Amniotic epithelial cell (primary cell): Measurements from ENCODE around the gene RECQL5.
"Not testable (repeated sequence)": the region's sequence is repeated elsewhere in the genome, so short reads cannot be mapped to it uniquely, and the experiment has no call there.

Source experiments
- DNase-seq: peaks from one replicate; pipeline ENCODE4 v3.0.0-alpha.2; 2010; ENCODE audit warnings: low read depth

RECQL5 gene

GRCh38 chr17:75647921-75648320, 19.0 kb downstream of the RECQL5 start:
- DNase-seq, result no peak

- no peak for DNase-seq
Measured at GRCh38 chr17:75647061-75647460, 19.9 kb downstream of the RECQL5 start.

- no peak for DNase-seq
Measured at GRCh38 chr17:75646638-75646992, 20.3 kb downstream of the RECQL5 start.

- DNase-seq, result peak; percentile 89
Measured at GRCh38 chr17:75645889-75646637, 20.9 kb downstream of the RECQL5 start.

- peak; percentile 94 for DNase-seq
Measured at GRCh38 chr17:75645501-75645888, 21.5 kb downstream of the RECQL5 start.

GRCh38 chr17:75643643-75644017, 23.3 kb downstream of the RECQL5 start:
- no peak for DNase-seq

GRCh38 chr17:75642784-75643642, 23.9 kb downstream of the RECQL5 start:
- no peak for DNase-seq

- no peak for DNase-seq
Measured at GRCh38 chr17:75642182-75642783, 24.7 kb downstream of the RECQL5 start.

GRCh38 chr17:75641343-75641742, 25.6 kb downstream of the RECQL5 start:
- DNase-seq, result no peak

GRCh38 chr17:75640556-75641119, 26.3 kb downstream of the RECQL5 start:
- DNase-seq, result no peak

- DNase-seq, result no peak
Measured at GRCh38 chr17:75639771-75640555, 27.0 kb downstream of the RECQL5 start.

GRCh38 chr17:75639327-75639726, 27.6 kb downstream of the RECQL5 start:
- DNase-seq, result no peak

- DNase-seq, result no peak
Measured at GRCh38 chr17:75638893-75639292, 28.1 kb downstream of the RECQL5 start.

- DNase-seq, result not testable (repeated sequence)
Measured at GRCh38 chr17:75638039-75638438, 28.9 kb downstream of the RECQL5 start.

GRCh38 chr17:75637551-75637950, 29.4 kb downstream of the RECQL5 start:
- no peak for DNase-seq

- DNase-seq, result no peak
Measured at GRCh38 chr17:75637143-75637538, 29.8 kb downstream of the RECQL5 start.

- no peak for DNase-seq
Measured at GRCh38 chr17:75636381-75637142, 30.4 kb downstream of the RECQL5 start.

- peak; percentile 43 for DNase-seq
Measured at GRCh38 chr17:75635610-75636202, 31.2 kb downstream of the RECQL5 start.

GRCh38 chr17:75634754-75635609, 32.0 kb downstream of the RECQL5 start:
- no peak for DNase-seq

GRCh38 chr17:75634376-75634740, 32.6 kb downstream of the RECQL5 start:
- DNase-seq, result no peak
